Psoas muscle (tissue), 8 donors: ENCODE data around the gene CHAC2. TPM values are rescaled to one million over a fixed set of nuclear protein-coding genes. Genes with fewer than 3 reads are reported as not detected.
A peak's percentile ranks its signal among the peaks of the same experiment; 100 is the strongest.

Experiments used
- ATAC-seq, 4 donors: fragments of 200-7000 bp; cut with Tn5 transposase; one replicate each; pipeline ENCODE4 v1.9.1; 2020; ENCODE audit warnings: moderate library complexity in 3 of 4, mild to moderate bottlenecking in 2 of 4
- DNase-seq, 2 donors: peaks; one replicate each; pipeline ENCODE4 v3.0.0-alpha.2; 2020
- H3K27ac ChIP-seq: fragments of 200-600 bp; one replicate; pipeline ENCODE4 v1.8.0; 2022
- H3K27me3 ChIP-seq, 3 donors: fragments of 200-600 bp in 1 of 3; one replicate each; pipeline versions ENCODE4 v1.6.1 to v1.8.0; 2013 to 2022; ENCODE audit warnings: low read length in 2 of 3, mild to moderate bottlenecking in 2 of 3, moderate library complexity in 1 of 3; ENCODE audit not compliant: insufficient read depth in 3 of 3
- H3K36me3 ChIP-seq, 2 donors: fragments of 200-600 bp in 1 of 2; one replicate each; pipeline versions ENCODE4 v1.6.1 to v1.8.0; 2013 to 2022; ENCODE audit warnings: low read depth in 1 of 2, mild to moderate bottlenecking in 1 of 2, moderate library complexity in 1 of 2; ENCODE audit not compliant: insufficient read depth in 1 of 2
- H3K4me1 ChIP-seq: fragments of 200-600 bp; one replicate; pipeline ENCODE4 v1.8.0; 2022
- H3K4me3 ChIP-seq: fragments of 200-600 bp; one replicate; pipeline ENCODE4 v1.8.0; 2022; ENCODE audit warnings: mild to moderate bottlenecking
- H3K9me3 ChIP-seq: fragments of 200-600 bp; one replicate; pipeline ENCODE4 v1.8.0; 2022
- CTCF ChIP-seq: fragments of 200-600 bp; IDR thresholded peaks from one replicate; pipeline ENCODE4 v1.8.0; 2022; ENCODE audit warnings: antibody characterized with exemption
- WGBS, 3 donors: extraction: QIAGEN DNeasy Blood & Tissue Kit; methylation state at CpG; one replicate each; pipeline versions ENCODE4 v1.1.6 to v1.1.7; 2013; 5-methylcytosine and 5-hydroxymethylcytosine counted together
- intact Hi-C, 2 donors: fragments of 100-400 bp; cut with DNase I; formaldehyde crosslinking; loops; one replicate each; pipeline versions ENCODE4 v1.11.0 to v1.14.2; 2022
- polyA plus RNA-seq, 3 donors: library from polyadenylated mRNA; stranded (reverse); fragments of 200-250 nt; gene quantifications; one replicate each; pipeline ENCODE4 v1.2.3, GENCODE V29; 2013
- total RNA-seq, 4 donors: library from RNA; stranded (reverse); fragmentation: NEBNext Ultra II Directional in 2 of 4; extraction: Animal tissue kit (Norgen Biotek cat#: 25700) in 2 of 4; gene quantifications; one replicate each; pipeline versions ENCODE4 v1.2.1 to v1.2.4, GENCODE V29; 2021 to 2023
- donor health status: healthy with polysubstance abuse.
- donor health status: DM: no; HTN: no; CAD: no; lungs with moderate emphysema.
- donor health status: Bipolar disorder and iron deficiency.
- donor health status: healthy.
- donor health status: DM: yes; HTN: yes; CAD: no.
- donor health status: DM: no; HTN: no; CAD: no.
- donor health status: DM: no; HTN: no; CAD: no.
- donor health status: DM: yes; HTN: yes; CAD: no.

CHAC2 gene
- total and polyA plus RNA-seq, 7 donors, result 3.5 to 13.9 (median 5.5) TPM

GRCh38 chr2:53786705-53787613 lies 19.4 kb downstream of the CHAC2 start, which contains the start of the genes ASB3 and ERLEC1:
Gene ASB3 (minus strand): TSS chr2:53786953. CDS start chr2:53765572, 21,381 bp downstream.
Gene ERLEC1 (plus strand): TSS chr2:53787044. CDS start chr2:53787211, 167 bp downstream.
- DNase-seq (peak; percentile 91 to 95), ATAC-seq (peak; percentile 95 to 98 (median 98))
- Histone ChIP-seq H3K9me3 (no peaks in the 10 kb centered on the region), H3K36me3 (no peaks in the 10 kb centered on the region), H3K4me1 (peaks cover 33% of the 10 kb centered on the region), H3K27me3 (no peaks in the 10 kb centered on the region), H3K4me3 (peak within 1 kb of the TSS; percentile 78), H3K27ac (peak within 1 kb of the TSS; percentile 85)
- WGBS, 3 donors, result 1% methylated on average over 55 to 76 of the region's 77 CpGs
- intact Hi-C loops, result no loop called here
- TF ChIP-seq CTCF, result no peak

GRCh38 chr2:53787614-53788289 lies 20.1 kb downstream of the CHAC2 start:
- intact Hi-C loops, result no loop called here
- Histone ChIP-seq H3K4me3 (peak overlapping the region; percentile 78), H3K27ac (peak overlapping the region; percentile 85), H3K9me3 (no peaks in the 10 kb centered on the region), H3K36me3 (no peaks in the 10 kb centered on the region), H3K27me3 (no peaks in the 10 kb centered on the region), H3K4me1 (peaks cover 33% of the 10 kb centered on the region)
- DNase-seq (no peak), ATAC-seq (peak in 2 of 4 donors; percentile 11 to 47)
- no peak for TF ChIP-seq CTCF
- 3 to 5% (median 3%) methylated on average over 17 of the region's 17 CpGs for WGBS, 3 donors

GRCh38 chr2:53793261-53793660 lies 25.7 kb downstream of the CHAC2 start:
- DNase-seq (no peak), ATAC-seq (no peak)
- Histone ChIP-seq H3K36me3 (peaks cover 0 to 42% of the 10 kb centered on the region in 2 donors), H3K4me3 (no peak overlapping the region), H3K27me3 (no peaks in the 10 kb centered on the region), H3K27ac (no peak overlapping the region), H3K4me1 (peaks cover 14% of the 10 kb centered on the region), H3K9me3 (no peaks in the 10 kb centered on the region)
- WGBS, 3 donors, result 93 to 97% (median 93%) methylated on average over 3 of the region's 3 CpGs
- TF ChIP-seq CTCF, result no peak
- intact Hi-C loops, result no loop called here

- H3K36me3 ChIP-seq, result peaks cover 0 to 48% of the 10 kb centered on the region in 2 donors
- no peak for ATAC-seq
- WGBS, 3 donors, result 84 to 90% (median 88%) methylated on average over 3 of the region's 3 CpGs
Measured at GRCh38 chr2:53793821-53794220, 26.2 kb downstream of the CHAC2 start.

More at GRCh38 chr2:53793821-53794220, 26.2 kb downstream of the CHAC2 start:
- no peak overlapping the region for H3K27ac ChIP-seq
- DNase-seq, result no peak
- intact Hi-C loops, result no loop called here
- H3K4me3 ChIP-seq, result no peak overlapping the region
- H3K9me3 ChIP-seq, result no peaks in the 10 kb centered on the region
- no peaks in the 10 kb centered on the region for H3K27me3 ChIP-seq
- H3K4me1 ChIP-seq, result peaks cover 8% of the 10 kb centered on the region
- TF ChIP-seq CTCF, result no peak
